Measurements from ENCODE around the gene PGS1.

Gene PGS1

DNA sequence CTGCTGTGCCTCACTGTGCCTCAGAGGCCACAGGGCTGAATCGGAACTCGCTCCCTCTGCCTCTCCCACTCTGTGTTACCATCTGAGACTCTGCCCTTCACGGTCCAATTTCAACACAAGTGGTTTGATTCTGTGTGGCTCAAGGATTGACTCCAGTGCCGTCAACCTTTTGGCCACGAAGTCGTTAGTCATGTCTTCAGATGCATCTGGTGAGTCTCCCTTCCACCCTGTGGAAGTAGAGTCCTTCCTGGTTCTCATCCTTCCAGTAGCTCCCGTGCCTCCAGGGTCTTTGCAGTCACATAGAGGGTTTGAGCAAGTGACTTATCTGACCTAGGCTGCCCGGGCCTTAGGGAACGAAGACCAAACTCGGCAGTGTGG lies 51.2 kb downstream of the PGS1 start:
- no peak for DNase-seq (ENCODE audit: extremely low spot score)
- ChIA-PET CTCF (interaction anchor here (1.0 kb wide), 1 partner anchor 8 kb away, joined by 5 read pairs; no protein-coding TSS in a partner anchor), POLR2A (no interaction called here)
- TF ChIP-seq, protein P1, sequence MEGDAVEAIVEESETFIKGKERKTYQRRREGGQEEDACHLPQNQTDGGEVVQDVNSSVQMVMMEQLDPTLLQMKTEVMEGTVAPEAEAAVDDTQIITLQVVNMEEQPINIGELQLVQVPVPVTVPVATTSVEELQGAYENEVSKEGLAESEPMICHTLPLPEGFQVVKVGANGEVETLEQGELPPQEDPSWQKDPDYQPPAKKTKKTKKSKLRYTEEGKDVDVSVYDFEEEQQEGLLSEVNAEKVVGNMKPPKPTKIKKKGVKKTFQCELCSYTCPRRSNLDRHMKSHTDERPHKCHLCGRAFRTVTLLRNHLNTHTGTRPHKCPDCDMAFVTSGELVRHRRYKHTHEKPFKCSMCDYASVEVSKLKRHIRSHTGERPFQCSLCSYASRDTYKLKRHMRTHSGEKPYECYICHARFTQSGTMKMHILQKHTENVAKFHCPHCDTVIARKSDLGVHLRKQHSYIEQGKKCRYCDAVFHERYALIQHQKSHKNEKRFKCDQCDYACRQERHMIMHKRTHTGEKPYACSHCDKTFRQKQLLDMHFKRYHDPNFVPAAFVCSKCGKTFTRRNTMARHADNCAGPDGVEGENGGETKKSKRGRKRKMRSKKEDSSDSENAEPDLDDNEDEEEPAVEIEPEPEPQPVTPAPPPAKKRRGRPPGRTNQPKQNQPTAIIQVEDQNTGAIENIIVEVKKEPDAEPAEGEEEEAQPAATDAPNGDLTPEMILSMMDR (IDR thresholded peaks at IDR 0.05; ENCODE audit: control extremely low read depth, extremely low read depth, low read depth, missing control alignments) = no peak

DNA sequence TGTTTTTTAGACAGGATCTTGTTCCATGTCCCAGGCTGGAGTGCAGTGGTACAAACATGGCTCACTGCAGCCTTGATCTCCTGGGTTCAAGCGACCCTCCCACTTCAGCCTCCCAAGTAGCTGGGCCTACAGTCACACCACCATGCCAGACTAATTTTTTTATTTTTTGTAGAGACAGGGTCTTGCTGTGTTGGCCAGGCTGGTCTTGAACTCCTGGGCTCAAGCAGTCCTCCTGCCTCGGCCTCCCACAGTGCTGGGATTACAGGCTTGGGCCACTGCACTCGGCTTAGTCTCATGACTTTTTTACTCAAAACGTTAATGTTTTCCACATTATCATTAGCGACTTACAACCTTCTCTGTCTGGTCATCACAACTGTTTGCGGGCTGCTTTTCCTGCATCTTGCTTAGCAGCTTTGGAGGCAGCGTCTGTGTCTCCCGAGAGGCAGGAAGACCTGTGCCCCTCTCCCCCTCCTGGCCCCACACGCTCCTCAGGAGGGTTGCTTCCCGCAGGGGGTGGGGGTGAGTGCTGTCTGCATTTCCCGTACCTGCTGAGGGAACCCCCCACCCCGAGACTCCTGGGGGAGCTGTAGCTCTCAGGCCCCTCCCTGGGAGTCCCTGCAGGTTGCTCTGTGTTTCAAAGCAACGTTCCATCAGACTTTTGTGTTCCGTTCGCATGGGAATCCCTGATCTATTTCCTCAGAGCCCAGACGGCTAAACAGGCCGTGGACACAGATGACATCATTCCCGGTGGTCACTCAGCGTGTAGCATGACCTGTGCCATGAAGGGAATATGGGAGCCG lies 52.6 kb downstream of the PGS1 start:
- ChIA-PET CTCF (interaction anchor here (0.9 to 2.8 kb wide), 2 partner anchors 9 to 14 kb away, joined by 3 to 14 read pairs; no protein-coding TSS in a partner anchor), POLR2A (no interaction called here)
- DNase-seq (ENCODE audit: extremely low spot score) = no peak
- TF ChIP-seq, protein P1 (IDR thresholded peaks at IDR 0.05; ENCODE audit: control extremely low read depth, extremely low read depth, low read depth, missing control alignments) = no peak

DNA sequence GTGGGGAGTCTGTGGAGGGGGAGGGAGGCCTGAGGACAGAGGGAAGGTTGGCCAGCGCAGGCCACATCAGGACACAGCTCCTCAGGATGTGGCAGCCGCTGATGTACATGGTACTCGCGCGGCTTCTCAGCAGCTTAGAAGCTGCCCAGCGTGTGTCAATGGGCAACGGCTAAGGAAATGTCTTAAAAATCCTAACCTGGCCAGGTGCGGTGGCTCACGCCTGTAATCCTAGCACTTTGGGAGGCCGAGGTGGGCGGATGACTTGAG lies 53.2 kb downstream of the PGS1 start:
- DNase-seq (ENCODE audit: extremely low spot score) = no peak
- TF ChIP-seq, protein P1 (IDR thresholded peaks at IDR 0.05; ENCODE audit: control extremely low read depth, extremely low read depth, low read depth, missing control alignments) = no peak

DNA sequence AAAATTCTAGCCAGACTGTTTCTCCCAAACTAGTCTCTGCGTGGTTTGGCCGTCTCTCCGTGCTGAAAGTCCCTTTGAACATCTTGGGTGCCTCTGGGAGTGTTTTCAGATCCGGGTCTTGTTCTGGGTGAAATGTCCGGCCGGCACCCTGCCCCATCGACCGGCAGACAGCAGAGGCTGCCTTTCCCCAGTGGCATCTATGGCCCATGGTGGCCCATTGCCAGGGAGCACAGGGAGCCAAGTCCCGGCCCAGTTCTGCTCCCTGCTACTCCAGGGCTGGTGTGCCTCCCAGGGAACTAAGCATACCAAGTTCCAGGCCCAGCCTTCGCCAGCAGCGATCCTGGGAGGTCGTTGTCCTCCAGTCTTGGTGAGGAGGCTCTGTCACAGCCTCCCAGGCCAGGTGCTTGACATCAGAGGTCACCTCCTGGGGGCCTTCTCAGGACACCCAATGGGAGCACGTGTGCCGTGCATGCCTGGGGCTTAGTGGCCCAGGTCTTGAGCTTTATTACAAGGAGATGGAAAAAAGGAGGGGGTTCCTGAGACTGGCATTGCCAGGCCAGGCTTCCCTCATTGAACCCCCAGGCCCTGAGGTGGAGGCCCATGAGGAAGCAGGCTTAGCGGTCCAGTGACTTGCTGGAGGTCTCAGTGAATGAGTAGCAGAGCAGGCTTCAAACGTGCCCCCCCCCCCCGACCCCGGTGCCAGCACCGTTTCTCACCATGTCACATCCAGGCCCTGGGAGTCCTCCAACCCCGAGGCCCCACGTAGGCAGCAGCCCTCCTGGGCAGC lies 54.0 kb downstream of the PGS1 start:
- TF ChIP-seq, protein P1 (IDR thresholded peaks at IDR 0.05; ENCODE audit: control extremely low read depth, extremely low read depth, low read depth, missing control alignments) = no peak
- DNase-seq (ENCODE audit: extremely low spot score) = no peak
- ChIA-PET POLR2A (no interaction called here), CTCF (interaction anchor here (0.9 to 2.8 kb wide), 2 partner anchors 11 to 13 kb away, joined by 3 to 14 read pairs; no protein-coding TSS in a partner anchor)

More for the DNA sequence above, 53.2 kb downstream of the PGS1 start:
- POLR2A ChIA-PET = no interaction called here
- CTCF ChIA-PET = interaction anchor here (0.9 to 2.8 kb wide), 2 partner anchors 10 to 13 kb away, joined by 3 to 14 read pairs; no protein-coding TSS in a partner anchor

DNA sequence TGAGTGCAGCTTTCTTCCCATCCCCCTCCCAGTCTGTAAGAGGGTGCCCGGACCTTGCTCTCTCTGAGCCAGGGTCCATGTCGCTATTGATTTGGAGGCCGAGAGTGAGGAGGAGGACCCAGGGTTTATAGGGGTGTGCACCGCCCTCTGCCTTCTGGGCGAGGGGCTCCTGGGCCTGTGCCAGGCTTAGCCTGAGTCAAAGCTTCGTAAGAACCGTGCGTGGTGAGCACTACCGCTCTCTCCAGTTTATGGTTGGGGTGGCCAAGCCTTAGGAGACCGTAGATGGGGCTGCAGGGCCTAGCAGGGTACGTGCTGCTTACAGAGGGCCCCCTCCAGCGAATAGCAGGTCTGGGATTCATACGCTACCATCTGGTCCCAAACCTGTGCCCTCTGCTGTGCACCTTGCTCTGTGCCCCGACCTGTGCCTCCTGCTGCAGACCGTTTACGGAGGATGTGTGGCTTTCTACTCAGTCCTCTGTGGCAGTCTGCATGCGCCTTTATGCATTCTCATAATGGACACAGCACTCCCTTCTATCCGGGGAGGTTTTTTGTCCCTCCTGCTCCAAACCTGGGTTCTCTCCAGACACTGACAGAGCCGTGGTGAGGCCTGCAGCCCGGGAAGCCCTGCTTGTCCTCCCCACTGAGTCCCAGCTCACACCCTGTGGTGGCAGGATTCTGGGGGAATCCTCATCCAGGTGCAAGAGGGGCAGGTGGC lies 54.7 kb downstream of the PGS1 start:
- ChIA-PET CTCF (interaction anchor here (2.8 kb wide), 1 partner anchor 11 kb away, joined by 14 read pairs; no protein-coding TSS in a partner anchor), POLR2A (no interaction called here)
- DNase-seq (ENCODE audit: extremely low spot score) = no peak
- TF ChIP-seq, protein P1 (IDR thresholded peaks at IDR 0.05; ENCODE audit: control extremely low read depth, extremely low read depth, low read depth, missing control alignments) = no peak

DNA sequence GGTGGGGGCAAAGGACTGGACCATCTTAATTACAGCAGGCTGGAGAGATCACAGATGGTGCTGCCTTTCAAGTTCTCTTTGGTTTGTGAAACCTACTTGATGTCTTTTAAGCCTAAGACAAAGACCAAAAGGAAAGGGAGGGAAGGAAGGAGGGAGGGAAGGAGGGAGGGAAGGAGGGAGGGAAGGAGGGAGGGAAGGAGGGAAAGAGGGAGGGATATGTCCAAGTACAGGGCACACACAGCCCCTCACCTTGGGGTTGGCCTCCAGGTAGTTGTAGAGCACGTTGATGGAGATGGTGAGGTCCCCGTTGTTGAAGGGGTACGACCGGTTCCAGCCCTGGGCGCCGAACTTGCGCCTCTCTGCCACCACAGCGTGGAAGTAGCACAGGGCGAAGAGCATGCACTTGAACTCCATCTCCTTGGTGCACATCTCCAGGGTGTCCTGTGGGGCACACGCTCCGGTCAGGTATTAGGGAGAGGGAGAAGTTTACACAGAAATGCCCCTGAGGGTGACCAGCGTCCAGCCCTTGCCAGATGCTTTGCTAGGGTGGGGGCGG lies 55.4 kb downstream of the PGS1 start:
- TF ChIP-seq, protein P1 (IDR thresholded peaks at IDR 0.05; ENCODE audit: control extremely low read depth, extremely low read depth, low read depth, missing control alignments) = no peak
- ChIA-PET CTCF (interaction anchor here (1.0 to 1.3 kb wide), 2 partner anchors 11 to 26 kb away, joined by 3 to 4 read pairs; no protein-coding TSS in a partner anchor), POLR2A (no interaction called here)
- no peak for DNase-seq (ENCODE audit: extremely low spot score)
